HEK293 (cell line): ENCODE measurements around the gene VRK3.

Experiments
- CTCF ChIA-PET: fragments of 350-600 bp; formaldehyde crosslinking; extraction: SDS; loops from one replicate; lab custom pipeline; 2021; ENCODE audit warnings: antibody characterized with exemption; lab: Yijun Ruan, JAX
- POLR2A ChIA-PET: fragments of 300-600 bp; formaldehyde crosslinking; extraction: SDS; loops from one replicate; lab custom pipeline; 2020; ENCODE audit warnings: antibody characterized with exemption, inconsistent platforms; lab: Yijun Ruan, JAX
- H3K27ac ChIP-seq: fragments of 200-500 bp; sonication (Bioruptor generic); 2 replicates; pipeline ENCODE4 v1.5.1; 2014; ENCODE audit warnings: low read depth, low read length, control low read depth, inconsistent platforms; ENCODE audit errors: extremely low read depth
- H3K36me3 ChIP-seq, 2 experiments: fragments of 200-500 bp in 1 of 2; sonication (Bioruptor generic) in 1 of 2; 1 replicate in 1 of 2; 2 replicates in 1 of 2; pipeline ENCODE4 v1.5.1; 2014 to 2017; ENCODE audit warnings: inconsistent platforms in 2 of 2, low read length in 2 of 2; ENCODE audit not compliant: control insufficient read depth in 2 of 2, insufficient read depth in 1 of 2
- H3K4me1 ChIP-seq: fragments of 200-500 bp; sonication (Bioruptor generic); 2 replicates; pipeline ENCODE4 v1.5.1; 2014; ENCODE audit warnings: mild to moderate bottlenecking, low read length, inconsistent platforms; ENCODE audit not compliant: control insufficient read depth, insufficient read depth
- H3K4me3 ChIP-seq: 2 replicates; pipeline ENCODE4 v1.5.1; 2011; ENCODE audit warnings: low read depth, mild to moderate bottlenecking, control low read depth, low read length, moderate library complexity
- H3K9me3 ChIP-seq: fragments of 200-500 bp; sonication (Bioruptor generic); 2 replicates; pipeline ENCODE4 v1.5.1; 2014; ENCODE audit warnings: low read depth, low read length, inconsistent platforms; ENCODE audit not compliant: control insufficient read depth, insufficient read depth
- HOXA7 ChIP-seq: sonication (generic); formaldehyde crosslinking; IDR thresholded peaks from 2 replicates; pipeline ENCODE4 v1.8.1; 2022; ENCODE audit warnings: missing genetic modification reagents, borderline replicate concordance
- ZBTB21 ChIP-seq: fragments of 450-650 bp; formaldehyde crosslinking; IDR thresholded peaks from 2 replicates; pipeline ENCODE4 v1.5.1; 2017; ENCODE audit warnings: missing biosample characterization, missing genetic modification characterization
- ZNF19 ChIP-seq: fragments of 450-650 bp; formaldehyde crosslinking; IDR thresholded peaks from 2 replicates; pipeline ENCODE4; 2016; ENCODE audit warnings: missing biosample characterization, missing genetic modification characterization, low read depth
- ZNF248 ChIP-seq: fragments of 450-650 bp; formaldehyde crosslinking; IDR thresholded peaks from 2 replicates; pipeline ENCODE4 v1.5.1; 2017; ENCODE audit warnings: missing biosample characterization, missing genetic modification characterization
- ZNF324 ChIP-seq: fragments of 450-650 bp; formaldehyde crosslinking; IDR thresholded peaks from 2 replicates; pipeline ENCODE4 v1.5.1; 2016; ENCODE audit warnings: missing biosample characterization, missing genetic modification characterization
- ZNF549 ChIP-seq: fragments of 450-650 bp; IDR thresholded peaks from 2 replicates; pipeline ENCODE4 v1.5.1; 2018; ENCODE audit warnings: missing biosample characterization, missing genetic modification characterization, mild to moderate bottlenecking, inconsistent platforms, moderate library complexity
- ZNF600 ChIP-seq: fragments of 450-650 bp; formaldehyde crosslinking; IDR thresholded peaks from 2 replicates; pipeline ENCODE4 v1.5.1; 2016; ENCODE audit warnings: missing biosample characterization, missing genetic modification characterization
- ZNF660 ChIP-seq: fragments of 450-650 bp; IDR thresholded peaks from 2 replicates; pipeline ENCODE4 v1.5.1; 2018; ENCODE audit warnings: missing biosample characterization, mild to moderate bottlenecking, missing genetic modification characterization
- TF ChIP-seq, protein P1 (sequence below): fragments of 450-650 bp; formaldehyde crosslinking; IDR thresholded peaks from 2 replicates; pipeline ENCODE4 v1.5.1; 2016; ENCODE audit warnings: missing biosample characterization, missing genetic modification characterization, borderline replicate concordance
- TF ChIP-seq, protein P2 (sequence below): fragments of 450-650 bp; formaldehyde crosslinking; IDR thresholded peaks from 2 replicates; pipeline ENCODE4 v1.5.1; 2016; ENCODE audit warnings: missing biosample characterization, missing genetic modification characterization
- TF ChIP-seq, protein P3 (sequence below): fragments of 450-650 bp; formaldehyde crosslinking; IDR thresholded peaks from 2 replicates; pipeline ENCODE4 v1.5.1; 2016; ENCODE audit warnings: missing biosample characterization, missing genetic modification characterization
- TF ChIP-seq, protein P4 (sequence below): fragments of 450-650 bp; formaldehyde crosslinking; IDR thresholded peaks from 2 replicates; pipeline ENCODE4 v1.5.1; 2016; ENCODE audit warnings: missing biosample characterization, missing genetic modification characterization, borderline replicate concordance
- TF ChIP-seq, protein P5 (sequence below): fragments of 450-650 bp; formaldehyde crosslinking; conservative IDR thresholded peaks from 2 replicates; pipeline ENCODE4 v1.5.1; 2016; ENCODE audit warnings: low read depth, missing biosample characterization, missing genetic modification characterization

Gene VRK3

DNA sequence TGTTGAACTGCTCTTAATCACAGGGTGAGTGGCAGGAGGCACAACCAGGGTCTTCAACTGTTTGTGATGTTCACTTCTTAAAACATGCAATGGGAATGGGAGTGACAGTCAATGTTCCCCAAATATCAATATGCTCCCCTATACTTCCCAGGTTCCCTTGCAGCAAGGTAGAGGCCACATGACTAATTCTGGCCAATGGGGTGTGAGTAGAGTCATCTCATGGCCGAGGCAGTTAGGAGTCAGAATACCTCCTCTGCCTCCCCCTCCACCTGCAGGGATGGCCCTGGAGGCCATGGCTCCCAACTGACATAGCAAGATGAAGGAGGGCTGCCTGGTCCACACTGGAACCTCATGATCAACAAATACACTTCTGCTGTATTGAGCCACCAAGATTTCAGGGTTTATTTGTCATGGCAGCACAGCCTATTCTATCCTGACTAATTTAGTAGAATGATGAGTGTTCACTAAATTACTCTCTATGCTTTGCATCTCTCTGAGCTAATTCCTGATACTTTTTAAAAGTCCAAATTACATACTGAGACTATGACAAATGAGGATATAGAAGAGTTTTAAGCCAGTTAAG, 8.9 kb downstream of the VRK3 start (continued):
- TF ChIP-seq, protein P1, sequence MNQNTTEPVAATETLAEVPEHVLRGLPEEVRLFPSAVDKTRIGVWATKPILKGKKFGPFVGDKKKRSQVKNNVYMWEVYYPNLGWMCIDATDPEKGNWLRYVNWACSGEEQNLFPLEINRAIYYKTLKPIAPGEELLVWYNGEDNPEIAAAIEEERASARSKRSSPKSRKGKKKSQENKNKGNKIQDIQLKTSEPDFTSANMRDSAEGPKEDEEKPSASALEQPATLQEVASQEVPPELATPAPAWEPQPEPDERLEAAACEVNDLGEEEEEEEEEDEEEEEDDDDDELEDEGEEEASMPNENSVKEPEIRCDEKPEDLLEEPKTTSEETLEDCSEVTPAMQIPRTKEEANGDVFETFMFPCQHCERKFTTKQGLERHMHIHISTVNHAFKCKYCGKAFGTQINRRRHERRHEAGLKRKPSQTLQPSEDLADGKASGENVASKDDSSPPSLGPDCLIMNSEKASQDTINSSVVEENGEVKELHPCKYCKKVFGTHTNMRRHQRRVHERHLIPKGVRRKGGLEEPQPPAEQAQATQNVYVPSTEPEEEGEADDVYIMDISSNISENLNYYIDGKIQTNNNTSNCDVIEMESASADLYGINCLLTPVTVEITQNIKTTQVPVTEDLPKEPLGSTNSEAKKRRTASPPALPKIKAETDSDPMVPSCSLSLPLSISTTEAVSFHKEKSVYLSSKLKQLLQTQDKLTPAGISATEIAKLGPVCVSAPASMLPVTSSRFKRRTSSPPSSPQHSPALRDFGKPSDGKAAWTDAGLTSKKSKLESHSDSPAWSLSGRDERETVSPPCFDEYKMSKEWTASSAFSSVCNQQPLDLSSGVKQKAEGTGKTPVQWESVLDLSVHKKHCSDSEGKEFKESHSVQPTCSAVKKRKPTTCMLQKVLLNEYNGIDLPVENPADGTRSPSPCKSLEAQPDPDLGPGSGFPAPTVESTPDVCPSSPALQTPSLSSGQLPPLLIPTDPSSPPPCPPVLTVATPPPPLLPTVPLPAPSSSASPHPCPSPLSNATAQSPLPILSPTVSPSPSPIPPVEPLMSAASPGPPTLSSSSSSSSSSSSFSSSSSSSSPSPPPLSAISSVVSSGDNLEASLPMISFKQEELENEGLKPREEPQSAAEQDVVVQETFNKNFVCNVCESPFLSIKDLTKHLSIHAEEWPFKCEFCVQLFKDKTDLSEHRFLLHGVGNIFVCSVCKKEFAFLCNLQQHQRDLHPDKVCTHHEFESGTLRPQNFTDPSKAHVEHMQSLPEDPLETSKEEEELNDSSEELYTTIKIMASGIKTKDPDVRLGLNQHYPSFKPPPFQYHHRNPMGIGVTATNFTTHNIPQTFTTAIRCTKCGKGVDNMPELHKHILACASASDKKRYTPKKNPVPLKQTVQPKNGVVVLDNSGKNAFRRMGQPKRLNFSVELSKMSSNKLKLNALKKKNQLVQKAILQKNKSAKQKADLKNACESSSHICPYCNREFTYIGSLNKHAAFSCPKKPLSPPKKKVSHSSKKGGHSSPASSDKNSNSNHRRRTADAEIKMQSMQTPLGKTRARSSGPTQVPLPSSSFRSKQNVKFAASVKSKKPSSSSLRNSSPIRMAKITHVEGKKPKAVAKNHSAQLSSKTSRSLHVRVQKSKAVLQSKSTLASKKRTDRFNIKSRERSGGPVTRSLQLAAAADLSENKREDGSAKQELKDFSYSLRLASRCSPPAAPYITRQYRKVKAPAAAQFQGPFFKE, result no peak
- TF ChIP-seq ZNF600 (no peak), ZNF248 (tag by site-specific recombination) (no peak), ZNF660 (tag by site-specific recombination) (no peak)
- TF ChIP-seq, protein P2, sequence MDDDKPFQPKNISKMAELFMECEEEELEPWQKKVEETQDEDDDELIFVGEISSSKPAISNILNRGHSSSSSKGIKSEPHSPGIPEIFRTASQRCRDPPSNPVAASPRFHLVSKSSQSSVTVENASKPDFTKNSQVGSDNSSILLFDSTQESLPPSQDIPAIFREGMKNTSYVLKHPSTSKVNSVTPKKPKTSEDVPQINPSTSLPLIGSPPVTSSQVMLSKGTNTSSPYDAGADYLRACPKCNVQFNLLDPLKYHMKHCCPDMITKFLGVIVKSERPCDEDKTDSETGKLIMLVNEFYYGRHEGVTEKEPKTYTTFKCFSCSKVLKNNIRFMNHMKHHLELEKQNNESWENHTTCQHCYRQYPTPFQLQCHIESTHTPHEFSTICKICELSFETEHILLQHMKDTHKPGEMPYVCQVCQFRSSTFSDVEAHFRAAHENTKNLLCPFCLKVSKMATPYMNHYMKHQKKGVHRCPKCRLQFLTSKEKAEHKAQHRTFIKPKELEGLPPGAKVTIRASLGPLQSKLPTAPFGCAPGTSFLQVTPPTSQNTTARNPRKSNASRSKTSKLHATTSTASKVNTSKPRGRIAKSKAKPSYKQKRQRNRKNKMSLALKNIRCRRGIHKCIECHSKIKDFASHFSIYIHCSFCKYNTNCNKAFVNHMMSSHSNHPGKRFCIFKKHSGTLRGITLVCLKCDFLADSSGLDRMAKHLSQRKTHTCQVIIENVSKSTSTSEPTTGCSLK (tag by site-specific recombination), result no peak

DNA sequence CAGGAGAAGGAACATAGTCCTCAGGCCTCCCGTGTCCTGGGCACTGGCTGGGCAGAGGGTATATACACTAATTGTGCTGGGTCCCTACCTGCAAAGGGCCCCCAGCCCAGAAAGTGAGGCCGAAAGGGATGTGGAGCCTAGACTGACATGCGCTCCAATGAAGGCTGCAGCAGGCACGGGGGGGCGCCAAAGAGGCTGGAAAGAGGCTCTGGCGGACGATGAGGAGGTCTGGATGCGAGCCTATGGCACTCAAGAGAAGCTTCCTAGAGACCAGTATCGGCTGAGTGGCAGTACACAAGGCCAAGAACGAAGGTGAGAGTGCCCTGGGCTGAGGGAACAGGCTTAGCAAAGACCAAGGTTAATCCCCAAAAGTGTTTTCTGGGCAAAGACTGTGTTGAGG, 16.6 kb downstream of the VRK3 start:
- ChIA-PET CTCF (interaction anchor here (0.7 to 1.1 kb wide), 3 partner anchors 10 to 38 kb away, joined by 3 to 6 read pairs (median 4); no protein-coding TSS in a partner anchor), POLR2A (no interaction called here)
- Histone ChIP-seq H3K4me3 (no peak overlapping the region), H3K27ac (no peak overlapping the region), H3K36me3 (peaks cover 38 to 63% of the 10 kb centered on the region in 2 experiments), H3K4me1 (peaks cover 5% of the 10 kb centered on the region; the same call in 1 of the 2 replicates), H3K9me3 (no peaks in the 10 kb centered on the region)
- no peak for TF ChIP-seq ZNF19
- TF ChIP-seq, protein P3, sequence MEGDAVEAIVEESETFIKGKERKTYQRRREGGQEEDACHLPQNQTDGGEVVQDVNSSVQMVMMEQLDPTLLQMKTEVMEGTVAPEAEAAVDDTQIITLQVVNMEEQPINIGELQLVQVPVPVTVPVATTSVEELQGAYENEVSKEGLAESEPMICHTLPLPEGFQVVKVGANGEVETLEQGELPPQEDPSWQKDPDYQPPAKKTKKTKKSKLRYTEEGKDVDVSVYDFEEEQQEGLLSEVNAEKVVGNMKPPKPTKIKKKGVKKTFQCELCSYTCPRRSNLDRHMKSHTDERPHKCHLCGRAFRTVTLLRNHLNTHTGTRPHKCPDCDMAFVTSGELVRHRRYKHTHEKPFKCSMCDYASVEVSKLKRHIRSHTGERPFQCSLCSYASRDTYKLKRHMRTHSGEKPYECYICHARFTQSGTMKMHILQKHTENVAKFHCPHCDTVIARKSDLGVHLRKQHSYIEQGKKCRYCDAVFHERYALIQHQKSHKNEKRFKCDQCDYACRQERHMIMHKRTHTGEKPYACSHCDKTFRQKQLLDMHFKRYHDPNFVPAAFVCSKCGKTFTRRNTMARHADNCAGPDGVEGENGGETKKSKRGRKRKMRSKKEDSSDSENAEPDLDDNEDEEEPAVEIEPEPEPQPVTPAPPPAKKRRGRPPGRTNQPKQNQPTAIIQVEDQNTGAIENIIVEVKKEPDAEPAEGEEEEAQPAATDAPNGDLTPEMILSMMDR (tag by site-specific recombination), result peak; percentile 26; the same call in 1 of the 2 replicates
- TF ChIP-seq, protein P4, sequence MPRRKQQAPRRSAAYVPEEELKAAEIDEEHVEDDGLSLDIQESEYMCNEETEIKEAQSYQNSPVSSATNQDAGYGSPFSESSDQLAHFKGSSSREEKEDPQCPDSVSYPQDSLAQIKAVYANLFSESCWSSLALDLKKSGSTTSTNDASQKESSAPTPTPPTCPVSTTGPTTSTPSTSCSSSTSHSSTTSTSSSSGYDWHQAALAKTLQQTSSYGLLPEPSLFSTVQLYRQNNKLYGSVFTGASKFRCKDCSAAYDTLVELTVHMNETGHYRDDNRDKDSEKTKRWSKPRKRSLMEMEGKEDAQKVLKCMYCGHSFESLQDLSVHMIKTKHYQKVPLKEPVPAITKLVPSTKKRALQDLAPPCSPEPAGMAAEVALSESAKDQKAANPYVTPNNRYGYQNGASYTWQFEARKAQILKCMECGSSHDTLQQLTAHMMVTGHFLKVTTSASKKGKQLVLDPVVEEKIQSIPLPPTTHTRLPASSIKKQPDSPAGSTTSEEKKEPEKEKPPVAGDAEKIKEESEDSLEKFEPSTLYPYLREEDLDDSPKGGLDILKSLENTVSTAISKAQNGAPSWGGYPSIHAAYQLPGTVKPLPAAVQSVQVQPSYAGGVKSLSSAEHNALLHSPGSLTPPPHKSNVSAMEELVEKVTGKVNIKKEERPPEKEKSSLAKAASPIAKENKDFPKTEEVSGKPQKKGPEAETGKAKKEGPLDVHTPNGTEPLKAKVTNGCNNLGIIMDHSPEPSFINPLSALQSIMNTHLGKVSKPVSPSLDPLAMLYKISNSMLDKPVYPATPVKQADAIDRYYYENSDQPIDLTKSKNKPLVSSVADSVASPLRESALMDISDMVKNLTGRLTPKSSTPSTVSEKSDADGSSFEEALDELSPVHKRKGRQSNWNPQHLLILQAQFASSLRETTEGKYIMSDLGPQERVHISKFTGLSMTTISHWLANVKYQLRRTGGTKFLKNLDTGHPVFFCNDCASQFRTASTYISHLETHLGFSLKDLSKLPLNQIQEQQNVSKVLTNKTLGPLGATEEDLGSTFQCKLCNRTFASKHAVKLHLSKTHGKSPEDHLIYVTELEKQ, result no peak

DNA sequence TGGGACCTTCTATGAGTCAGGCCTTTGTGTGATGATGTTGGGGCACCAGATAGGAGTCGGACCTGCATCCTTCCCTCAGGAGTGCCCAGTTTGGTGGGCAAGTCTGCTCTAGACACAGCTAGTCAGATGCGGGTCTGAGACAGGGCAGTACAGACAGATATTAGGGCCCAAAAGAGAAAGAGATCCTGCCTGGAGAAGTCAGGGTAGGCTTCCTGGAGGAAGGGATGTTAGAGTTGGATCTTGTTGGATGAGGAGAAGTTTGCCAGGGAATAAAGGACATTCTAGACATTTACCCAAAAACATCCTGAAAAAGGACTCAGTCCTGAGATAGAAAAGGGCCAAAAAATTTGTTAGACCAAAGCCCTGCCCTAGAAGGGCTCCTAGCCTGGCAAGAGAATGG, 17.2 kb downstream of the VRK3 start:
- Histone ChIP-seq H3K27ac (no peak overlapping the region), H3K36me3 (peaks cover 32 to 63% of the 10 kb centered on the region in 2 experiments), H3K9me3 (no peaks in the 10 kb centered on the region), H3K4me3 (no peak overlapping the region), H3K4me1 (peaks cover 5% of the 10 kb centered on the region; the same call in 1 of the 2 replicates)
- CTCF ChIA-PET, result interaction anchor here (1.0 kb wide), 1 partner anchor 9 kb away, joined by 4 read pairs; no protein-coding TSS in a partner anchor
- POLR2A ChIA-PET, result interaction anchor here (0.6 kb wide), 1 partner anchor 20 kb away, joined by 4 read pairs; no protein-coding TSS in a partner anchor
- TF ChIP-seq ZBTB21 (tag by site-specific recombination) (no peak), ZNF324 (tag by site-specific recombination) (no peak), HOXA7 (CRISPR knock-in tag) (no peak), ZNF549 (tag by site-specific recombination) (no peak)
- TF ChIP-seq, protein P5, sequence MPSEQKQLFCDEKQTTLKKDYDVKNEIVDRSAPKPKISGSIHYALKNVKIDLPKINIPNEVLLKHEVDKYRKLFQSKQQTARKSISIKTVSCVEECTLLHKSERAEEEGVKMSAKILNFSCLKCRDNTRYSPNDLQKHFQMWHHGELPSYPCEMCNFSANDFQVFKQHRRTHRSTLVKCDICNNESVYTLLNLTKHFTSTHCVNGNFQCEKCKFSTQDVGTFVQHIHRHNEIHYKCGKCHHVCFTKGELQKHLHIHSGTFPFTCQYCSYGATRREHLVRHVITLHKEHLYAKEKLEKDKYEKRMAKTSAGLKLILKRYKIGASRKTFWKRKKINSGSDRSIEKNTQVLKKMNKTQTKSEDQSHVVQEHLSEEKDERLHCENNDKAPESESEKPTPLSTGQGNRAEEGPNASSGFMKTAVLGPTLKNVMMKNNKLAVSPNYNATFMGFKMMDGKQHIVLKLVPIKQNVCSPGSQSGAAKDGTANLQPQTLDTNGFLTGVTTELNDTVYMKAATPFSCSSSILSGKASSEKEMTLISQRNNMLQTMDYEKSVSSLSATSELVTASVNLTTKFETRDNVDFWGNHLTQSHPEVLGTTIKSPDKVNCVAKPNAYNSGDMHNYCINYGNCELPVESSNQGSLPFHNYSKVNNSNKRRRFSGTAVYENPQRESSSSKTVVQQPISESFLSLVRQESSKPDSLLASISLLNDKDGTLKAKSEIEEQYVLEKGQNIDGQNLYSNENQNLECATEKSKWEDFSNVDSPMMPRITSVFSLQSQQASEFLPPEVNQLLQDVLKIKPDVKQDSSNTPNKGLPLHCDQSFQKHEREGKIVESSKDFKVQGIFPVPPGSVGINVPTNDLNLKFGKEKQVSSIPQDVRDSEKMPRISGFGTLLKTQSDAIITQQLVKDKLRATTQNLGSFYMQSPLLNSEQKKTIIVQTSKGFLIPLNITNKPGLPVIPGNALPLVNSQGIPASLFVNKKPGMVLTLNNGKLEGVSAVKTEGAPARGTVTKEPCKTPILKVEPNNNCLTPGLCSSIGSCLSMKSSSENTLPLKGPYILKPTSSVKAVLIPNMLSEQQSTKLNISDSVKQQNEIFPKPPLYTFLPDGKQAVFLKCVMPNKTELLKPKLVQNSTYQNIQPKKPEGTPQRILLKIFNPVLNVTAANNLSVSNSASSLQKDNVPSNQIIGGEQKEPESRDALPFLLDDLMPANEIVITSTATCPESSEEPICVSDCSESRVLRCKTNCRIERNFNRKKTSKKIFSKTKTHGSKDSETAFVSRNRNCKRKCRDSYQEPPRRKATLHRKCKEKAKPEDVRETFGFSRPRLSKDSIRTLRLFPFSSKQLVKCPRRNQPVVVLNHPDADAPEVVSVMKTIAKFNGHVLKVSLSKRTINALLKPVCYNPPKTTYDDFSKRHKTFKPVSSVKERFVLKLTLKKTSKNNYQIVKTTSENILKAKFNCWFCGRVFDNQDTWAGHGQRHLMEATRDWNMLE (tag by site-specific recombination), result no peak
